Epidermal melanocyte (primary cell): ENCODE data around the gene ST3GAL3.

Experiments
- DNase-seq: peaks from one replicate; pipeline ENCODE4 v3.0.0; 2011; ENCODE audit warnings: low spot score; ENCODE audit not compliant: insufficient read length

ST3GAL3 gene

GRCh38 chr1:43958351-43959255 is 251.3 kb downstream of the ST3GAL3 start:
- no peak for DNase-seq

GRCh38 chr1:43960798-43961197 is 253.5 kb downstream of the ST3GAL3 start:
- DNase-seq: no peak

GRCh38 chr1:43961692-43962091 is 254.4 kb downstream of the ST3GAL3 start:
- DNase-seq: no peak

- DNase-seq: no peak
Measured at GRCh38 chr1:43962324-43962723, 255.0 kb downstream of the ST3GAL3 start.

- no peak for DNase-seq
Measured at GRCh38 chr1:43963006-43963405, 255.7 kb downstream of the ST3GAL3 start.

GRCh38 chr1:43963890-43964289 is 256.6 kb downstream of the ST3GAL3 start:
- DNase-seq: no peak

- no peak for DNase-seq
Measured at GRCh38 chr1:43965316-43965715, 258.0 kb downstream of the ST3GAL3 start.

- DNase-seq: no peak
Measured at GRCh38 chr1:43968348-43968948, 261.1 kb downstream of the ST3GAL3 start.

- DNase-seq: no peak
Measured at GRCh38 chr1:43969416-43969745, 262.0 kb downstream of the ST3GAL3 start.

- peak; percentile 100 for DNase-seq
Measured at GRCh38 chr1:43969746-43970466, 262.6 kb downstream of the ST3GAL3 start, which contains the start of gene DPH2. TSS of gene DPH2 (plus strand) at chr1:43970010. CDS start at chr1:43970176, 166 bp downstream.

- no peak for DNase-seq
Measured at GRCh38 chr1:43970502-43970901, 263.2 kb downstream of the ST3GAL3 start.

- no peak for DNase-seq
Measured at GRCh38 chr1:43970911-43971310, 263.6 kb downstream of the ST3GAL3 start.

- no peak for DNase-seq
Measured at GRCh38 chr1:43971336-43971980, 264.1 kb downstream of the ST3GAL3 start.

- DNase-seq: no peak
Measured at GRCh38 chr1:43973981-43974442, 266.7 kb downstream of the ST3GAL3 start.

GRCh38 chr1:43974443-43975248 is 267.3 kb downstream of the ST3GAL3 start, which contains the start of gene ATP6V0B:
TSS of gene ATP6V0B (plus strand) at chr1:43974960. CDS start at chr1:43975041, 81 bp downstream.
- DNase-seq: peak; percentile 98

GRCh38 chr1:43975249-43975961 is 268.1 kb downstream of the ST3GAL3 start:
- no peak for DNase-seq

GRCh38 chr1:43976045-43976444 is 268.7 kb downstream of the ST3GAL3 start:
- DNase-seq: no peak

GRCh38 chr1:43976890-43977289 is 269.6 kb downstream of the ST3GAL3 start:
- DNase-seq: no peak

- no peak for DNase-seq
Measured at GRCh38 chr1:43977376-43978263, 270.3 kb downstream of the ST3GAL3 start.
